Panc1 (cell line): ENCODE measurements around the gene IRF2BP2. TPM values are rescaled to one million over a fixed set of nuclear protein-coding genes. Genes with fewer than 3 reads are reported as not detected.

Experiments
- ATAC-seq: fragments of 200-7000 bp; cut with Tn5 transposase; 2 replicates; pipeline ENCODE4 v1.9.1; 2020; ENCODE audit warnings: mild to moderate bottlenecking, moderate library complexity
- BruUV-seq: library from RNA; stranded (reverse); fragments of 400-500 nt; replicated peaks from 2 replicates; lab custom pipeline; 2021; lab: Mats Ljungman, UMichigan
- CTCF ChIA-PET: fragments of 300-600 bp; sonication (Branson Sonifier 250); formaldehyde crosslinking; loops from one replicate; lab custom pipeline; 2022; ENCODE audit warnings: antibody characterized with exemption; lab: Charles Lee
- POLR2A ChIA-PET: fragments of 300-600 bp; sonication (Branson Sonifier 250); formaldehyde crosslinking; loops from one replicate; lab custom pipeline; 2022; ENCODE audit warnings: antibody characterized with exemption; lab: Charles Lee
- DNase-seq: peaks from one replicate; pipeline ENCODE4 v3.0.0-alpha.2; 2010; ENCODE audit warnings: low read depth, low spot score
- H3K27ac ChIP-seq: 2 replicates; pipeline ENCODE4 v1.5.1; 2011; ENCODE audit warnings: mild to moderate bottlenecking, low read length, inconsistent platforms
- H3K27me3 ChIP-seq: fragments of 200-500 bp; sonication (Bioruptor generic); 2 replicates; pipeline ENCODE4 v1.6.0; 2014; ENCODE audit warnings: low read length, inconsistent platforms; ENCODE audit not compliant: control insufficient read depth, insufficient read depth
- H3K36me3 ChIP-seq: fragments of 200-500 bp; sonication (Bioruptor generic); 2 replicates; pipeline ENCODE4 v1.5.1; 2014; ENCODE audit warnings: inconsistent platforms, mild to moderate bottlenecking, low read length, moderate library complexity; ENCODE audit not compliant: control insufficient read depth, insufficient read depth
- H3K4me1 ChIP-seq: 2 replicates; pipeline ENCODE4 v1.5.1; 2011; ENCODE audit warnings: inconsistent platforms, mild to moderate bottlenecking, low read length, moderate library complexity; ENCODE audit not compliant: control insufficient read depth, insufficient read depth
- H3K4me3 ChIP-seq, 2 experiments: 2 replicates each; pipeline ENCODE4 v1.5.1; 2011 to 2012; ENCODE audit warnings: low read depth in 2 of 2, low read length in 2 of 2, mild to moderate bottlenecking in 2 of 2, inconsistent platforms in 1 of 2, moderate library complexity in 1 of 2
- H3K9me3 ChIP-seq: fragments of 200-500 bp; sonication (Bioruptor generic); 2 replicates; pipeline ENCODE4 v1.5.1; 2014; ENCODE audit warnings: low read depth, mild to moderate bottlenecking, inconsistent platforms, low read length, moderate library complexity; ENCODE audit not compliant: control insufficient read depth, insufficient read depth
- POLR2AphosphoS5 ChIP-seq: IDR thresholded peaks from 2 replicates; pipeline ENCODE4 v1.6.1; 2012; ENCODE audit warnings: mild to moderate bottlenecking, low read depth, low read length, moderate library complexity
- REST ChIP-seq, 2 experiments: IDR thresholded peaks; 2 replicates each; pipeline ENCODE4 v1.6.1; 2011 to 2012; ENCODE audit warnings: low read depth in 2 of 2, control low read depth in 1 of 2, low read length in 1 of 2, mild to moderate bottlenecking in 1 of 2, moderate library complexity in 1 of 2; ENCODE audit not compliant: insufficient read depth in 1 of 2
- SIN3A ChIP-seq: IDR thresholded peaks from 2 replicates; pipeline ENCODE4 v1.6.1; 2012; ENCODE audit warnings: low read depth, mild to moderate bottlenecking, low read length, moderate library complexity, borderline replicate concordance; ENCODE audit not compliant: insufficient read depth
- TCF7L2 ChIP-seq: IDR thresholded peaks from 2 replicates; pipeline ENCODE4 v1.6.1; 2011; ENCODE audit warnings: mild to moderate bottlenecking, low read depth, low read length, inconsistent platforms
- in situ Hi-C: cut with HindIII; loops from 2 replicates; pipeline ENCODE4 v1.10.0; 2016; ENCODE audit warnings: low sequenced_read_pairs, low pct_unique_long_range_greater_than_20kb
- intact Hi-C: fragments of 100-400 bp; cut with micrococcal nuclease; formaldehyde crosslinking; loops from one replicate; pipeline ENCODE4 v1.10.0; 2022; ENCODE audit not compliant: unreplicated experiment
- total RNA-seq: library from RNA; stranded (reverse); gene quantifications from one replicate; pipeline ENCODE4 v1.2.1, GENCODE V29; 2021; ENCODE audit not compliant: unreplicated experiment
- TF ChIP-seq, protein P1 (sequence below): fragments of 450-650 bp; IDR thresholded peaks from 2 replicates; pipeline ENCODE4 v1.5.1; 2017; ENCODE audit warnings: mild to moderate bottlenecking

Gene IRF2BP2
- total RNA-seq, 1 experiment from 2014 or later, result 187 TPM

DNA sequence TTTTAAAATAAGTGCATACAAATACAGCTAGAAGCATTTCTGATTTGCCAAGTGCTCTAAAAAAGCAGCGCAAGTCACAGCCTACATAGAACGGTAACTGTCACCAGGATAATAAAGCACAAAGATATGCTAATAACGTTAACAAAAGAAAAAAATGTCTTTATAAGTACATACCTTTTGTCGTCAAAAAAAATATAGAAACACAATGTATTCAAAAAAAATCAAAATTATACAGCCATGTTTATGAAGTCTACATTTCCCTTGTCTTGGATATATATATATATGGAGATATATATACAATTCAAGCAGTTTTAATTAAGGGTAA, 3.2 kb downstream of the IRF2BP2 start:
- H3K4me1 ChIP-seq, result peaks cover 27% of the 10 kb centered on the region
- peak overlapping the region; percentile 96 to 100 for H3K4me3 ChIP-seq
- no peaks in the 10 kb centered on the region for H3K9me3 ChIP-seq
- in situ Hi-C loops, result loop anchor here (25.0 kb wide), 1 partner anchor 356 kb away; no protein-coding TSS in a partner anchor
- ChIA-PET CTCF (no interaction called here), POLR2A (interaction anchor here (1.0 kb wide), 1 partner anchor 112 kb away, joined by 3 read pairs; no protein-coding TSS in a partner anchor)
- TF ChIP-seq SIN3A, result 0 out of 2 replicates have a peak, but pooled peaks have one; percentile 23
- TF ChIP-seq, protein P1, sequence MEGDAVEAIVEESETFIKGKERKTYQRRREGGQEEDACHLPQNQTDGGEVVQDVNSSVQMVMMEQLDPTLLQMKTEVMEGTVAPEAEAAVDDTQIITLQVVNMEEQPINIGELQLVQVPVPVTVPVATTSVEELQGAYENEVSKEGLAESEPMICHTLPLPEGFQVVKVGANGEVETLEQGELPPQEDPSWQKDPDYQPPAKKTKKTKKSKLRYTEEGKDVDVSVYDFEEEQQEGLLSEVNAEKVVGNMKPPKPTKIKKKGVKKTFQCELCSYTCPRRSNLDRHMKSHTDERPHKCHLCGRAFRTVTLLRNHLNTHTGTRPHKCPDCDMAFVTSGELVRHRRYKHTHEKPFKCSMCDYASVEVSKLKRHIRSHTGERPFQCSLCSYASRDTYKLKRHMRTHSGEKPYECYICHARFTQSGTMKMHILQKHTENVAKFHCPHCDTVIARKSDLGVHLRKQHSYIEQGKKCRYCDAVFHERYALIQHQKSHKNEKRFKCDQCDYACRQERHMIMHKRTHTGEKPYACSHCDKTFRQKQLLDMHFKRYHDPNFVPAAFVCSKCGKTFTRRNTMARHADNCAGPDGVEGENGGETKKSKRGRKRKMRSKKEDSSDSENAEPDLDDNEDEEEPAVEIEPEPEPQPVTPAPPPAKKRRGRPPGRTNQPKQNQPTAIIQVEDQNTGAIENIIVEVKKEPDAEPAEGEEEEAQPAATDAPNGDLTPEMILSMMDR, result no peak
- DNase-seq (no peak), ATAC-seq (no peak)
- peak overlapping the region; percentile 99 for H3K27ac ChIP-seq
- no peaks in the 10 kb centered on the region for H3K27me3 ChIP-seq
- intact Hi-C loops, result loop anchor here (2.0 kb wide), 1 partner anchor 354 kb away; no protein-coding TSS in a partner anchor
- no TSS peak for BruUV-seq
- H3K36me3 ChIP-seq, result peaks cover 46% of the 10 kb centered on the region

DNA sequence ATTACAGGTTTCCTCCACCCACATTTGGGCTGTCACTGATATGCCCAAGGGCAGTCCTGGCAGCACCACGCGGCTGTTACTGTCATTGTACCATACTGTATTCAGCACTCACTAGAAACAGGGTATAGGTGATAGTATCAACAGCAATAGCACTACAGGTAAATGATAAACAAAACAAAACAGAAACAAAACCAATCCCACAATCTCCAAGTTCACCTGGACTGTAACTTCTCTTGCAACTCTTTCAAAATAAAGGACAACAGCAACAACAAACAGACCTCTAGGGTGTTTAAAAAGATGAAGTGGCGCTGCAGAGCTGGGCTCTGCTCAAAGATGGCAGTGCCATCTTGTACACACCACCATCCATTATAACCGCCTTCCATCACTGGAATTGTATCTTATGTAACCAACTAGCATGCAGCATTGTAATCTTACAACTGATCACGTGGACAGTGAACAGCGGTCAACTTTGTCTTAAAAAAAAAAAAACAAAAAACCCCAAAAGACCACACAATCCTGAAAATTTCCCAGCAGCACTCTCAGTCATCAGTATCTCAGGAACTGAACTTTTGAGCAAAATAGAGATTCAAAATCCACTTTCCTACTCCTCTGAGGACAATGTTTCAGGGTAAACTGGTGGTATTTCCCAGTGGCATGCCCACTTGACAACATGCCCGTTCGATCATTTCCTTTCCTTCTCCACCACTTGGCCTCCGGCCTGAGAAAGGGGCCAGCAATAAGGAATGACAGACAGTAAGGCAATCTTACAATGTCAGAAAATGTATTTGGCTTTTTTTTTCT, 3.8 kb downstream of the IRF2BP2 start:
- peak overlapping the region; percentile 96 to 100 for H3K4me3 ChIP-seq
- intact Hi-C loops (loop anchor here (2.0 kb wide), 1 partner anchor 355 kb away; no protein-coding TSS in a partner anchor), in situ Hi-C loops (loop anchor here (25.0 kb wide), 1 partner anchor 356 kb away; no protein-coding TSS in a partner anchor)
- peaks cover 46% of the 10 kb centered on the region for H3K36me3 ChIP-seq
- CTCF ChIA-PET, result no interaction called here
- H3K27ac ChIP-seq, result peak overlapping the region; percentile 99
- BruUV-seq, result TSS peak; percentile 51
- no peaks in the 10 kb centered on the region for H3K9me3 ChIP-seq
- ATAC-seq (no peak), DNase-seq (no peak)
- peaks cover 27% of the 10 kb centered on the region for H3K4me1 ChIP-seq
- TF ChIP-seq POLR2AphosphoS5, result peak; percentile 68
- TF ChIP-seq TCF7L2, result 0 out of 2 replicates have a peak, but pooled peaks have one; percentile 21
- TF ChIP-seq, protein P1, result peak; percentile 35
- TF ChIP-seq REST (IDR thresholded peaks at IDR 0.05; ENCODE audit: insufficient read depth in 1 of 2, low read depth in 2 of 2, low read length in 1 of 2), result no peak
- TF ChIP-seq SIN3A, result peak; percentile 80
- H3K27me3 ChIP-seq, result no peaks in the 10 kb centered on the region
- POLR2A ChIA-PET, result interaction anchor here (1.0 kb wide), 1 partner anchor 111 kb away, joined by 3 read pairs; no protein-coding TSS in a partner anchor
